ENCODE measurements around the gene DPYD.

DNA sequence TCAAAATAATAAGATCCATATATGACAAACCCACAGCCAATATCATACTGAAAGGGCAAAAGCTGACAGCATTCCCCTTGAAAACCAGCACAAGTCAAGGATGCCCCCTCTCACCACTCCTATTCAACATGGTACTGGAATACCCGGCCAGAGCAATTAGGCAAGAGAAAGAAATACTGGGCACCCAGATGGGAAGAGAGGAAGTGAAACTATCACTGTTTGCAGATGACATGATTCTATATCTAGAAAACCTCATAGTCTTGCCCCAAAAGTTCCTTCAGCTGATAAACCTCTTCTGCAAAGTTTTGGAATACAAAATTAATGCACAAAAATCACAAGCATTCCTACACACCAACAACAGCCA, 756.6 kb downstream of the DPYD start:
- TF ChIP-seq CTCF (IDR thresholded peaks at IDR 0.05) (no peak), POLR2A (IDR thresholded peaks at IDR 0.05) (no peak)
